HEK293 (cell line): ENCODE results near the gene NIN.

ENCODE experiments used
- HIC1 ChIP-seq: fragments of 450-650 bp; formaldehyde crosslinking; IDR thresholded peaks from 2 replicates; pipeline ENCODE4 v1.5.1; 2016; ENCODE audit warnings: missing biosample characterization, missing genetic modification characterization
- KLF1 ChIP-seq: fragments of 450-650 bp; formaldehyde crosslinking; IDR thresholded peaks from 2 replicates; pipeline ENCODE4 v1.5.1; 2016; ENCODE audit warnings: missing biosample characterization, missing genetic modification characterization
- PRDM10 ChIP-seq: fragments of 450-650 bp; formaldehyde crosslinking; IDR thresholded peaks from 2 replicates; pipeline ENCODE4 v1.5.1; 2016; ENCODE audit warnings: missing biosample characterization, missing genetic modification characterization
- SP2 ChIP-seq: fragments of 450-650 bp; formaldehyde crosslinking; IDR thresholded peaks from 2 replicates; pipeline ENCODE4 v1.5.1; 2016; ENCODE audit warnings: missing biosample characterization, missing genetic modification characterization
- ZBTB20 ChIP-seq: fragments of 450-650 bp; formaldehyde crosslinking; IDR thresholded peaks from 2 replicates; pipeline ENCODE4 v1.5.1; 2016; ENCODE audit warnings: missing biosample characterization, missing genetic modification characterization
- ZBTB26 ChIP-seq: fragments of 450-650 bp; formaldehyde crosslinking; optimal IDR thresholded peaks from 2 replicates; pipeline ENCODE3; 2016; ENCODE audit warnings: missing biosample characterization, mild to moderate bottlenecking, missing genetic modification characterization
- ZBTB48 ChIP-seq: fragments of 450-650 bp; formaldehyde crosslinking; IDR thresholded peaks from 2 replicates; pipeline ENCODE4 v1.5.1; 2016; ENCODE audit warnings: missing biosample characterization, missing genetic modification characterization
- ZBTB49 ChIP-seq: fragments of 450-650 bp; formaldehyde crosslinking; IDR thresholded peaks from 2 replicates; pipeline ENCODE4 v1.5.1; 2016; ENCODE audit warnings: missing biosample characterization, missing genetic modification characterization, low read depth
- ZFHX2 ChIP-seq: fragments of 450-650 bp; formaldehyde crosslinking; conservative IDR thresholded peaks from 2 replicates; pipeline ENCODE4 v1.5.1; 2016; ENCODE audit warnings: missing biosample characterization, missing genetic modification characterization
- ZNF18 ChIP-seq: fragments of 450-650 bp; formaldehyde crosslinking; IDR thresholded peaks from 2 replicates; pipeline ENCODE4 v1.5.1; 2016; ENCODE audit warnings: missing biosample characterization, missing genetic modification characterization
- ZNF341 ChIP-seq: fragments of 450-650 bp; formaldehyde crosslinking; IDR thresholded peaks from 2 replicates; pipeline ENCODE4; 2016; ENCODE audit warnings: low read depth, missing biosample characterization, missing genetic modification characterization
- ZNF510 ChIP-seq: fragments of 450-650 bp; formaldehyde crosslinking; IDR thresholded peaks from 2 replicates; pipeline ENCODE4 v1.5.1; 2018; ENCODE audit warnings: mild to moderate bottlenecking, missing genetic modification characterization, missing biosample characterization; ENCODE audit not compliant: insufficient replicate concordance
- ZNF600 ChIP-seq: fragments of 450-650 bp; formaldehyde crosslinking; IDR thresholded peaks from 2 replicates; pipeline ENCODE4 v1.5.1; 2016; ENCODE audit warnings: missing biosample characterization, missing genetic modification characterization
- ZNF785 ChIP-seq: fragments of 450-650 bp; formaldehyde crosslinking; IDR thresholded peaks from 2 replicates; pipeline ENCODE4 v1.5.1; 2016; ENCODE audit warnings: missing biosample characterization, missing genetic modification characterization
- ZSCAN16 ChIP-seq: fragments of 450-650 bp; formaldehyde crosslinking; IDR thresholded peaks from 2 replicates; pipeline ENCODE4 v1.5.1; 2016; ENCODE audit warnings: missing biosample characterization, missing genetic modification characterization

The NIN gene

GRCh38 chr14:50830044-50830931 is 674 bp downstream of the NIN start (continued):
- TF ChIP-seq ZNF785 (tag by site-specific recombination) = no peak
- peak; percentile 43; the same call in 1 of the 2 replicates for TF ChIP-seq ZNF600
- peak; percentile 56; the same call in 1 of the 2 replicates for TF ChIP-seq HIC1 (tag by site-specific recombination)
- TF ChIP-seq ZBTB26 = peak; percentile 88
- no peak for TF ChIP-seq ZBTB49 (tag by site-specific recombination)
- peak; percentile 8; the same call in 1 of the 2 replicates for TF ChIP-seq PRDM10 (tag by site-specific recombination)
- no peak for TF ChIP-seq ZSCAN16 (tag by site-specific recombination)
- TF ChIP-seq SP2 (tag by site-specific recombination) = peak; percentile 60
- peak; percentile 57 for TF ChIP-seq ZBTB48
- TF ChIP-seq ZNF341 (tag by site-specific recombination) = peak; percentile 77
- TF ChIP-seq KLF1 (tag by site-specific recombination) = 0 out of 2 replicates have a peak, but pooled peaks have one; percentile 10
- no peak for TF ChIP-seq ZNF18 (tag by site-specific recombination)
- TF ChIP-seq ZFHX2 (tag by site-specific recombination) = peak; percentile 88
- no peak for TF ChIP-seq ZNF510
- peak; percentile 68 for TF ChIP-seq ZBTB20 (tag by site-specific recombination)
